Measurements from ENCODE around the gene CALB2.

DNA sequence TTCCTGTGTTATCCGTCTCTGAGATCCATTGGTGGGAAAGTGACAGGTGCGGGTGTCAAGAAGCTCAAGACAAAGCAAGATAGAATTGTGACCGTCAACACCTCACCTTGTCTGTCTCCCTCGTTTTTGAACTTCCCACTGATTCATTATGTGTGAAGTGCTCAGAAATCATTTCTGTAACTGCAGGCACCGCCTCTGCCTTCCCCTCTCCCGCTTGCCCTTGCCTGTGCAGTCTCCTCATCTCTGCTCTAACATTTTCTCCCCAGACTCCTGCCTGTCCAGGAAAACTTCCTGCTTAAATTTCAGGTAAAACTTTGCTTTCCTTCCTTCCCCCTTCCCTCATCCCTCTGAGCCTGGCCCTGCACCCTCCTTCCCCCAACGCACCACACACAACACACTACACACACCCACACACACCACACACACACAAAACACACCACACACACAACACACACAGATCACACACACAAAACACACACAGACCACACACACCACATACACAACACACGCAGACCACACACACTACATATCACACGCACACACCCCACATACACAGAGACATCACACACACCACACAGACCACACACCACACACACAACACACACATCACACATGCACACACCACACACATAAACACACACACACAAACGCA, 25.7 kb downstream of the CALB2 start:
- TF ChIP-seq, protein P1, sequence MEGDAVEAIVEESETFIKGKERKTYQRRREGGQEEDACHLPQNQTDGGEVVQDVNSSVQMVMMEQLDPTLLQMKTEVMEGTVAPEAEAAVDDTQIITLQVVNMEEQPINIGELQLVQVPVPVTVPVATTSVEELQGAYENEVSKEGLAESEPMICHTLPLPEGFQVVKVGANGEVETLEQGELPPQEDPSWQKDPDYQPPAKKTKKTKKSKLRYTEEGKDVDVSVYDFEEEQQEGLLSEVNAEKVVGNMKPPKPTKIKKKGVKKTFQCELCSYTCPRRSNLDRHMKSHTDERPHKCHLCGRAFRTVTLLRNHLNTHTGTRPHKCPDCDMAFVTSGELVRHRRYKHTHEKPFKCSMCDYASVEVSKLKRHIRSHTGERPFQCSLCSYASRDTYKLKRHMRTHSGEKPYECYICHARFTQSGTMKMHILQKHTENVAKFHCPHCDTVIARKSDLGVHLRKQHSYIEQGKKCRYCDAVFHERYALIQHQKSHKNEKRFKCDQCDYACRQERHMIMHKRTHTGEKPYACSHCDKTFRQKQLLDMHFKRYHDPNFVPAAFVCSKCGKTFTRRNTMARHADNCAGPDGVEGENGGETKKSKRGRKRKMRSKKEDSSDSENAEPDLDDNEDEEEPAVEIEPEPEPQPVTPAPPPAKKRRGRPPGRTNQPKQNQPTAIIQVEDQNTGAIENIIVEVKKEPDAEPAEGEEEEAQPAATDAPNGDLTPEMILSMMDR (IDR thresholded peaks at IDR 0.05), result no peak
- no peak for TF ChIP-seq POLR2A (IDR thresholded peaks at IDR 0.05)

Data from uterus (tissue), 2 donors.